ENCODE measurements around the gene NIBAN1.
"Not testable (repeated sequence)": the region's sequence is repeated elsewhere in the genome, so short reads cannot be mapped to it uniquely, and the experiment has no call there.

NIBAN1 gene, protein sequence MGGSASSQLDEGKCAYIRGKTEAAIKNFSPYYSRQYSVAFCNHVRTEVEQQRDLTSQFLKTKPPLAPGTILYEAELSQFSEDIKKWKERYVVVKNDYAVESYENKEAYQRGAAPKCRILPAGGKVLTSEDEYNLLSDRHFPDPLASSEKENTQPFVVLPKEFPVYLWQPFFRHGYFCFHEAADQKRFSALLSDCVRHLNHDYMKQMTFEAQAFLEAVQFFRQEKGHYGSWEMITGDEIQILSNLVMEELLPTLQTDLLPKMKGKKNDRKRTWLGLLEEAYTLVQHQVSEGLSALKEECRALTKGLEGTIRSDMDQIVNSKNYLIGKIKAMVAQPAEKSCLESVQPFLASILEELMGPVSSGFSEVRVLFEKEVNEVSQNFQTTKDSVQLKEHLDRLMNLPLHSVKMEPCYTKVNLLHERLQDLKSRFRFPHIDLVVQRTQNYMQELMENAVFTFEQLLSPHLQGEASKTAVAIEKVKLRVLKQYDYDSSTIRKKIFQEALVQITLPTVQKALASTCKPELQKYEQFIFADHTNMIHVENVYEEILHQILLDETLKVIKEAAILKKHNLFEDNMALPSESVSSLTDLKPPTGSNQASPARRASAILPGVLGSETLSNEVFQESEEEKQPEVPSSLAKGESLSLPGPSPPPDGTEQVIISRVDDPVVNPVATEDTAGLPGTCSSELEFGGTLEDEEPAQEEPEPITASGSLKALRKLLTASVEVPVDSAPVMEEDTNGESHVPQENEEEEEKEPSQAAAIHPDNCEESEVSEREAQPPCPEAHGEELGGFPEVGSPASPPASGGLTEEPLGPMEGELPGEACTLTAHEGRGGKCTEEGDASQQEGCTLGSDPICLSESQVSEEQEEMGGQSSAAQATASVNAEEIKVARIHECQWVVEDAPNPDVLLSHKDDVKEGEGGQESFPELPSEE

GRCh38 chr1:184974056-184974836, at the start of gene NIBAN1:
TSS of gene NIBAN1 (minus strand) at chr1:184974508. CDS start at chr1:184974356, 152 bp downstream.
- DNase-seq = peak; percentile 55

DNA sequence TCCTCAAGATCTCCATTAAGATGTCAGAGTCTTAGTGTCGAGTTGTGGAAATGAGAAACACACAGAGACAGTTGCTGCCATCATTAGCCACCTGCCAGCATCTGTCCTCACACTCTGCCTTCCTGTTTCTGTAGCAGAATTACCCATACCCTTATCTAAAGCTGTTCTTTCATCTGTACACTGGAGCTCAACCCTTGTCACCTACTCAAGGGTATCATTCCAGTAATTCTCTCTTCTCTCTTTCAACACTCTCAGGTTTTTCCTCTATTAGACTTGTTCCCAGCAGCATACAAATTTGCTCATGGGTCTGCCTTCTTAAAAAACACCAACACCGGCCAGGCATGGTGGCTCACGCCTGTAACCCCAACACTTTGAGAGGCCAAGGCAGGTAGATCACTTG, 43.7 kb upstream of the NIBAN1 start:
- no peak for DNase-seq

GRCh38 chr1:185017338-185017737, 43.0 kb upstream of the NIBAN1 start:
- no peak for DNase-seq

DNA sequence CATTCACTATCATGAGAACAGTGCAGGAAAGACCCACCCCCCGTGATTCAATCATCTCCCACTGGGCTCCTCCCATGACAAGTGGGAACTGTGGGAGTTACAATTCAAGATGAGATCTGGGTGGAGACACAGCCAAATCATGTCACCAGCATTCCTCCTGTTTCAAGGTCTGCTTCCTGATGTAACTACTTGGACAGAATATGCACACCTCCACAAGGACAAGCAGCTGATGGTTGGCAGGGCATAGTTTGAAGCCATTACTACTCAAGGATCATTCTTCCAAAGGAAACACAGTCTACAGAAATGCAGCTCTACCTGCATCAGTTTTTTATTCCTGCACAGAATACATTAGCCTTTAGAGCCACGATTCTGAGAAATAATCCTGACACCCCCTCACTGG, 42.6 kb upstream of the NIBAN1 start:
- no peak for DNase-seq

DNA sequence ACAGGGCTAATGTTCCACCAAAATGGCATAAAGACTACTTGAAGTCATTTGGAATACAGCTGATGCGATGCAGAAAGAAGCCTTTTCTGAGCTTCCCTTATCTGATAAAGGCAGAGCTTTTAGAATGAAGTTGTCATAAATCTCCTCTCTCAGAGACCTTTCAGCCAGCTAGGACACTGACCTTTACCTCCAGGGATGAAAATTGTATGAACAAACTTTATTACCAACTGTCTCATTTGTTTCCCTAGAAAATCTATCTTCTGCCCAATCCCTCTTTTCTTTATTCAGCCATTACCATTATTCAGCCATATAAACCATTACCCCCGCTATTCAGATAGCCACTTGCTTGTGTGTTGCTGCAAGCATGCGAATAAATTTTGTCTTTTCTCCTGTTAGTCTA, 41.3 kb upstream of the NIBAN1 start:
- DNase-seq = no peak

DNA sequence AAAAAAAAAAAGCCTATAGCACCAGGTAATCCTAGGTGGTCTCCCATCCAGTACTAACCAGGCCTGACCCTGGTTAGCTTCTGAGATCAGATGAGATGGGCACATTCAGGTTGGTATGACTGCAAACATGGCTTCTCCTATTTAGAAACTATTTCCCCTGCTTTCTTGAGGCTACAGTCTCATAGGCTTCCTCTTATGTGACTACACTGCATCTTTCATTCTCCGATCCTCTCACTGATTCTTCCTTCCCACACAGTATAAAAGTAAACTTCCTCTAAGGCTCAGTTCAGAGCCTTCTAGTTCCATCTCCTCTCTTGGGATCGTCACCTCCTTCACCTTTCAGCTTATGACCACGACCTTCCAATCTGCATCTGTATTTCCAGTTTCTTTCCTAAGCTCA, 40.6 kb upstream of the NIBAN1 start:
- DNase-seq = no peak

- no peak for DNase-seq
These were observed 36.1 kb upstream of the NIBAN1 start for GRCh38 chr1:185010361-185010760.

- no peak for DNase-seq
These were observed 34.5 kb upstream of the NIBAN1 start for GRCh38 chr1:185008838-185009237.

DNA sequence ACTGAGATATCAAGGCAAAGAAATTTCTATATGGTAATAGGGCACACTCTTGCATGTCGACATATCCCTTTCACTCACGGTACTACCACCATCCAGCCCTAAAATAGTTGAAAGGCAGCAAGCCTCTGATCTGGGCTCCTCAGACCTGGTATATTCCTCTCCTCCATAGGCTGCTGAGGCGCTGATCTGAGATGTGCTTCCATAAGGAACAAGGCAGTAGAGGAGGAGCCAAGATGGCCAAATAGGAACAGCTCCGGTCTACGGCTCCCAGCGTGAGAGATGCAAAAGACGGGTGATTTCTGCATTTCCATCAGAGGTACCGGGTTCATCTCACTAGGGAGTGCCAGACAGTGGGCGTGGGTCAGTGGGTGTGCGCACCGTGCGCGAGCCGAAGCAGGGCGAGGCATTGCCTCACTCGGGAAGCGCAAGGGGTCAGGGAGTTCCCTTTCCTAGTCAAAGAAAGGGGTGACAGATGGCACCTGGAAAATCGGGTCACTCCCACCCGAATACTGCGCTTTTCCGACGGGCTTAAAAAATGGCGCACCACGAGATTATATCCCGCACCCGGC, 27.1 kb upstream of the NIBAN1 start:
- DNase-seq = not testable (repeated sequence)

DNA sequence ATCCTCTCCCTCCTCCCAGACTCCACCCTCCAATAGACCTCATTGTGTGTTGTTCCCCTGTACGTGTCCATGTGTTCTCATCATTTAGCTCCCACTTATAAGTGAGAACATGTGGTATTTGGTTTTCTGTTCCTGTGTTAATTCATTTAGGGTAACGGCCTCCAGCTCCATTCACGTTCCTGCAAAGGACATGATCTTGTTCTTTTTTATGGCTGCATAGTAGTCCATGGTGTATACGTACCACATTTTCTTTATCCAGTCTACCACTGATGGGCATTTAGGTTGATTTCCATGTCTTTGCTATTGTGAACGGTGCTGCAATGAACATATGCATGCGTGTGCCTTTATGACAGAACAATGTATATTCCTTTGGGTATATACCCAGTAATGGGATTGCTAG, 25.7 kb upstream of the NIBAN1 start:
- DNase-seq = not testable (repeated sequence)

- DNase-seq = no peak
These were observed 20.0 kb upstream of the NIBAN1 start for GRCh38 chr1:184994301-184994700.

- DNase-seq = no peak
These were observed 18.0 kb upstream of the NIBAN1 start for GRCh38 chr1:184992271-184992670.

DNA sequence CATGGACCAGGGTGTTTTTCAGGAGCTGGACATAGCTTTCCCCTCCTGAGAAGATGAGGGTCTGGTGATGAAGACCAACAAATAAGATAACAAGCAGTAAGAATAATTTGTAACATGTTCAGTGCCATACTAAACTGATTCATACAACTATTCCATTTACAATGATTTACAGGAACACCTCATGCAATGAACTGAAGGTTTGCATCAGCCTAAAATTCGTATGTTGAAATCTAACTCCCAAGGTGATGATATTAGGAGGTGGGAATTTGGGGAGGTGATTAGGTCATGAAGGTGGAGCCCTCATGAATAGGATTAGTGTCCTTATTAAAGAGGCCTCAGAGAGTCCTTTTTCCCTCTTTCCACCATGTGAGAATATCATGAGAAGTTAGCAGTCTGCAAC, 15.9 kb upstream of the NIBAN1 start:
- DNase-seq = no peak

- no peak for DNase-seq
These were observed 14.2 kb upstream of the NIBAN1 start for GRCh38 chr1:184988506-184988905.

- DNase-seq = no peak
These were observed 13.4 kb upstream of the NIBAN1 start for GRCh38 chr1:184987696-184988095.

DNA sequence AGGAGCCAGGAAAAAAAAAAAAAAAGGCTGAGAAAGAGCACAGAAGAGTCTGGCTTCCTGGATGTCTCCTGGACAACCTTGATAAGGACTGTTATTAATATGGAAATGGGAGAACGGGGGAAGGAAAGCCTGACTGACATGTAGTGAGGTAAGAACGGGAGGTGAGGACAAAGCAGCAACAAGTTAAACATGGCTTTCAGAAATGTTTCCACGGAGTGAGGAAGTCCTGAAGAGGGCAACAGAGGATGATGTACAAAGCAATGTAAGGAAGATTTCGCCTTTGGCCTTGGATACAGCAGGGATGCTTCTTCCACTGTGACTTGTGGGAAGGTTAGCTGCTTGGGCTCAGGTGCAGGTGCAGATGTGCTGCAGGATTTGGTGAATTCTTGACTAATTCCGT, 11.9 kb upstream of the NIBAN1 start:
- no peak for DNase-seq

- peak; percentile 73 for DNase-seq
These were observed 8.0 kb upstream of the NIBAN1 start for GRCh38 chr1:184982002-184982954.

GRCh38 chr1:184980726-184981125, 6.4 kb upstream of the NIBAN1 start:
- DNase-seq = no peak

DNA sequence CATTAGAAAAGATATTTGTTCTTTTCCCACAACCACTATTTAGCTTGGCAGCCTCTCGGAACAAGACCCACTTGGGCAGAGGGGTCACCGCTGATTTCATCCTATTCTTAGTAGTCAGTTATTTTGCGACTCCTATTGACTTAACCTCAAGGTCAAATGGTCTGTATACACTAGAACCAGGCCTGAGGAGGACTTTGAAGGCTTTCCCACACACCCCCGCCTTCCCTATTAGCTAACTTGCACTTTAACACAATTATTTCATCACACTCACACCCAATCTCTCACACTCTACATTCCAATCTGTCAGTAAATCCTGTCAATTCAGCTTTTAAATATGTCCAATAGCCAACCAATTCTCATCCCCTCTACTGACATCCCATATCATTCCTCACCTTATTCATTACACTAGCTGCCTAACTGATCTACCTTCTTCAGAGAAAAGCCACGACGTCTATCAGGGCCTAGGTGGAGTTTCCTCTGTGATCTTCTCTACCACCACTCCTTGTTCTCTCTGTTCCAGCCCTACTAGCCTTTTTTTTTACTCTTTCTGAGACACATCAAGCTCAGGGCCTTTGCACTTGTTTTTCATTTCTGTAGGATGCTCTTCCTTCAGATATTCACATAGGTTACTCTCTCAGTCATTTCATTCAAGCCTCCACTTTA, 1.0 kb upstream of the NIBAN1 start:
- no peak for DNase-seq

- no peak for DNase-seq
These were observed 468 bp upstream of the NIBAN1 start for GRCh38 chr1:184974837-184975115.
